Measurements from ENCODE around the gene CDK2AP2. TPM values are rescaled to one million over a fixed set of nuclear protein-coding genes. Genes with fewer than 3 reads are reported as not detected.

Gene CDK2AP2
- total RNA-seq, 4 donors from 2014 or later: 32.0 to 55.2 (median 38.1) TPM

- WGBS, 2 donors: 81 to 85% methylated on average over 9 of the region's 9 CpGs
Observed at GRCh38 chr11:67524480-67524808, 16.5 kb upstream of the CDK2AP2 start.

DNA sequence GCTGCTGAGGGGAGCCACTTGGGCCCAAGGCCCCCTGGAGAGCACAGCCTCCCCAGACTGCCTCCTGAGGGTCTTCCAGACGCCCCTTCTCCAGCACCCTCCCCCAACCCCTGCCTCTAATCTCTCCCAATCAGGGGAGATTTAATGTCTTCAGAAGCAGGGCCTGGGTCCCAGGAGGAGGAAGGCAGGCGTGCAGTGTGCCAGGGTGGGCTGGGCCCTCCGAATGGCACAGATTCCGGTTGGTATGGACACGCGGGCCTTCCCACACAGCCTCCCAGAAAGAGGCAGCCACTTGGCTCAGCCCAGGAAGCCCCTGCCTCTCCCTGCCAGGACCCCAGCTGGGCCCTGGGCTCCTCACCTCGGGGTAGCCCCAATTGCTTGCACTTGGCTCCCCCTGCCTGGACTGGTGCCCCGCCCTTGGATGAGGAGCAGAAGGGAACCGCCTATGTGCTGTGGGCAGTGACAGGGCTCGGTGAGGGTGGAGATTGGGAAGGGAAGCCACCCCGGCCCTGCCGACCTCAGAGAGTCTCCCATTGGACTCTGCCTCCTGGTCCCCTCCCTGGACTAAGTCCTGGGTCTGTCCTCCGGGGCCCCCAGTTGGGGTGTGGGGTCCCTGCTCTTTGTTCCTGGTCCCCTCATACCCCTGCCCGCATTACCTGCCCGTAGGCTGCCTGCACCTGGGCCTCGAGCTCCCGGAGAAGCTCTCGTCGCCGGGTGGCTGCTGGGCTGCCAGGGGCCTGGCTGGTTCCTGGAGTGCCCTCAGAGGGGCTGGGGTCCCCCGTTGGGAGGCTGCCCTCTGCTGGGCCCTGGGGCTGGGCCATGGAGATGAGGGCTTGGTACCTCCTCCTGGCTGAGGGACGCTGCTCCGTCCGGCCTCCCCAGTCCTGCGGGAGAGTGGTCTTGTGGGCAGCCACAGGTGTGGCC, 15.9 kb upstream of the CDK2AP2 start:
- no peak for DNase-seq
- WGBS, 2 donors: 50 to 76% methylated on average over 2 to 7 of the region's 25 CpGs
- no peak for TF ChIP-seq POLR2A (IDR thresholded peaks at IDR 0.05)
- TF ChIP-seq, protein P1, sequence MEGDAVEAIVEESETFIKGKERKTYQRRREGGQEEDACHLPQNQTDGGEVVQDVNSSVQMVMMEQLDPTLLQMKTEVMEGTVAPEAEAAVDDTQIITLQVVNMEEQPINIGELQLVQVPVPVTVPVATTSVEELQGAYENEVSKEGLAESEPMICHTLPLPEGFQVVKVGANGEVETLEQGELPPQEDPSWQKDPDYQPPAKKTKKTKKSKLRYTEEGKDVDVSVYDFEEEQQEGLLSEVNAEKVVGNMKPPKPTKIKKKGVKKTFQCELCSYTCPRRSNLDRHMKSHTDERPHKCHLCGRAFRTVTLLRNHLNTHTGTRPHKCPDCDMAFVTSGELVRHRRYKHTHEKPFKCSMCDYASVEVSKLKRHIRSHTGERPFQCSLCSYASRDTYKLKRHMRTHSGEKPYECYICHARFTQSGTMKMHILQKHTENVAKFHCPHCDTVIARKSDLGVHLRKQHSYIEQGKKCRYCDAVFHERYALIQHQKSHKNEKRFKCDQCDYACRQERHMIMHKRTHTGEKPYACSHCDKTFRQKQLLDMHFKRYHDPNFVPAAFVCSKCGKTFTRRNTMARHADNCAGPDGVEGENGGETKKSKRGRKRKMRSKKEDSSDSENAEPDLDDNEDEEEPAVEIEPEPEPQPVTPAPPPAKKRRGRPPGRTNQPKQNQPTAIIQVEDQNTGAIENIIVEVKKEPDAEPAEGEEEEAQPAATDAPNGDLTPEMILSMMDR (IDR thresholded peaks at IDR 0.05): no peak
- Histone ChIP-seq H3K27ac (no peak overlapping the region), H3K4me1 (no peaks in the 10 kb centered on the region), H3K4me3 (no peak overlapping the region), H3K36me3 (no peaks in the 10 kb centered on the region), H3K9me3 (no peaks in the 10 kb centered on the region), H3K27me3 (peaks cover 0 to 42% (median 0%) of the 10 kb centered on the region in 4 donors)
- intact Hi-C loops (cut with DNase I): no loop called here

More at GRCh38 chr11:67524480-67524808, 16.5 kb upstream of the CDK2AP2 start:
- peaks cover 0 to 42% (median 0%) of the 10 kb centered on the region in 4 donors for H3K27me3 ChIP-seq
- H3K27ac ChIP-seq: no peak overlapping the region
- intact Hi-C loops (cut with DNase I): no loop called here
- H3K36me3 ChIP-seq: no peaks in the 10 kb centered on the region
- no peaks in the 10 kb centered on the region for H3K4me1 ChIP-seq
- DNase-seq: no peak
- TF ChIP-seq POLR2A (IDR thresholded peaks at IDR 0.05): no peak
- TF ChIP-seq, protein P1 (IDR thresholded peaks at IDR 0.05): no peak
- no peak overlapping the region for H3K4me3 ChIP-seq
- no peaks in the 10 kb centered on the region for H3K9me3 ChIP-seq

DNA sequence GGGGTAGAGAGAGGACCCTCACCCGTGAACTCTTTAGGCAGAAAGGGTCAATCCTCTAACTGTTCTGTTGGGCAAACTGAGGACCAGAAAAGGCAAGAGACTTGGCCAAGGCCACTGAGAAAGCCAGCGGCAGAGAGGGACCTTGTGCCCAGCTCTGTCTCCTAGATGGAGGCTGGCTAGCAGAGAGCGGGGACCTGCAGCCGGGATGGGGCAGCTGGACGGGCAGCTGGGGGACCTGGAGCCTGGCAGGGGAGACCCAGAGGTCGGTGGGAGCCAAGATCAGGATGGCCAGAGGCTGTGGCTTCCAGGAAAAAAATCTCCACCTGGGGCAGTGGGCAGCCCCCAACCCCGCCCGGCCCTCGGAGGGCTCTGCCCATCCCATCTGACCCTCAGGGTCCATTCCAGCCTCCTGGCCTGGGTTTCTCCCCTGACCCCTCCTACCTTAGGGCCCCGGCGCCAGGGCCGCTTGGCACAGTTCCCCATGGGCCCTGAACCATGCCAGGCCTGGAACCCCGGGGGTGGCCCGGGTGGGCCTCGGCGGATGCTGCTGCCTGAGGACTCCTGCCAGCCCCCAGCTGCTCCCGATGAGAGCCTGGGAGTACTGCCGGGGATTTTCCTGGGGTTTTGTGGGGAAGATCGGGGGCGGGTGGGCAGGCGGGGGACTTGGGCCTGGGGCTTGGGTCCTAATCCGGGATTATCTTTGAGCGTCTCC, 15.0 kb upstream of the CDK2AP2 start, which contains the start of gene CABP2:
Gene CABP2 (minus strand): TSS at position 603 of the 712 bp plus-strand sequence. CDS start 120 bp downstream, at position 483.
- Histone ChIP-seq H3K4me3 (no peak within 1 kb of the TSS), H3K4me1 (no peaks in the 10 kb centered on the region), H3K9me3 (no peaks in the 10 kb centered on the region), H3K27ac (no peak within 1 kb of the TSS), H3K36me3 (no peaks in the 10 kb centered on the region), H3K27me3 (peaks cover 0 to 35% (median 0%) of the 10 kb centered on the region in 4 donors)
- intact Hi-C loops (cut with DNase I): no loop called here
- TF ChIP-seq, protein P1 (IDR thresholded peaks at IDR 0.05): no peak
- no peak for TF ChIP-seq POLR2A (IDR thresholded peaks at IDR 0.05)
- DNase-seq: no peak
- 69 to 80% methylated on average over 1 to 4 of the region's 23 CpGs for WGBS, 2 donors

DNA sequence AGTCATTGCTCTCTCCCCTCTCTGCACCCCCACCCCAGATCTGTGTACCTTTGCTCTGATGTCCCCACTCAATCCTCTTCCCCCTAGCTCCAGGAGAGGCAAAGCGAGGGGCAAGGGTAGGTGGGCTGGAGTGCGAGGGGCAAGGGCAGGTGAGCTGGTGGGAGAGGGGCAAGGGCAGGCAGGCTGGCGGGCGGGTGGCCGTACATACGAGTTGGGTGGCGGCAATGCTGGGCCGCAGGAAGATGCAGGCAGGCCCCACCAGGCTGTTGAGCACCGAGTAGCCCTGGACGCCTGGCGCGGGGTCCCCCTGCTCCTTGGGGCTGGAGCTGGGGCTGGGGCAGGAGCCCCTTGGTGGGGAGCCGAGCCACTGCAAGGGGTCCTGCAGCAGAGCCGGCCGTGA, 14.4 kb upstream of the CDK2AP2 start:
- Histone ChIP-seq H3K4me1 (no peaks in the 10 kb centered on the region), H3K4me3 (no peak overlapping the region), H3K36me3 (no peaks in the 10 kb centered on the region), H3K27me3 (peaks cover 0 to 32% (median 0%) of the 10 kb centered on the region in 4 donors), H3K27ac (no peak overlapping the region), H3K9me3 (no peaks in the 10 kb centered on the region)
- no peak for DNase-seq
- intact Hi-C loops (cut with DNase I): no loop called here
- TF ChIP-seq, protein P1 (IDR thresholded peaks at IDR 0.05): no peak
- no peak for TF ChIP-seq POLR2A (IDR thresholded peaks at IDR 0.05)
- 91% methylated on average over 11 of the region's 15 CpGs; no CpG with 5 or more reads in 1 of the 2 donors for WGBS, 2 donors

DNA sequence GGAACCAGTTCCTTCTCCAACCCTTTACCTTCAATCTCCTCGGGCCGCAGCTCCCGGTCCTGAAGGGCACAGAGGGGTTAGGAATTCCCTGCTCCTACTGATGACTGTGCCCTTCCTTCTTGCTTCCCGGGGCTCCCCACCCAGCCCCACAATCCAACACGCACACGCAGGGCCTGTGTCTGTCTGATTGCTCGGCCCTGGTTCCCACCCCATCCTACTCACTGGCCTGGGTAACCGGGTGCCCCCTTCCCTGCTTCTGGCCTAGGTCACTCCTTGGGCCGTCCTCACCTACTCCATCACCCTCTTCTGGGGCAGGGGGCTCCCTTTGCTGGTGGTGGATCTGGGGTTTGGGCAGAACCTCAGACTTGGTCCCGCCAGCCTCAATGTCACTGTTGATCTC, 14.0 kb upstream of the CDK2AP2 start:
- no peaks in the 10 kb centered on the region for H3K36me3 ChIP-seq
- WGBS, 2 donors: 74 to 86% methylated on average over 8 to 9 of the region's 10 CpGs

More for the DNA sequence above, 14.0 kb upstream of the CDK2AP2 start:
- Histone ChIP-seq H3K27ac (no peak overlapping the region), H3K27me3 (peaks cover 0 to 32% (median 0%) of the 10 kb centered on the region in 4 donors), H3K4me3 (no peak overlapping the region), H3K4me1 (no peaks in the 10 kb centered on the region), H3K9me3 (no peaks in the 10 kb centered on the region)
- DNase-seq: no peak
- intact Hi-C loops (cut with DNase I): no loop called here
- TF ChIP-seq, protein P1 (IDR thresholded peaks at IDR 0.05): no peak
- no peak for TF ChIP-seq POLR2A (IDR thresholded peaks at IDR 0.05)

All from esophagus squamous epithelium (tissue), 5 donors.